Astrocyte of the cerebellum (primary cell): ENCODE measurements around the gene UBE2U.

Source experiments
- DNase-seq: peaks from one replicate; pipeline ENCODE4 v3.0.0-alpha.2; 2011; ENCODE audit warnings: low read depth
- H3K4me3 ChIP-seq: 2 replicates; pipeline ENCODE4 v1.5.1; 2011; ENCODE audit warnings: mild to moderate bottlenecking, low read depth, low read length, moderate library complexity
- in situ Hi-C: cut with HindIII; loops from 2 replicates; pipeline ENCODE4 v1.10.0; 2017; ENCODE audit warnings: low sequenced_read_pairs
- TF ChIP-seq, protein P1 (sequence below): IDR thresholded peaks from 2 replicates; pipeline ENCODE4 v1.5.1; 2012; ENCODE audit warnings: low read length, low read depth, moderate library complexity, mild to moderate bottlenecking; ENCODE audit errors: missing control alignments

Gene UBE2U

DNA sequence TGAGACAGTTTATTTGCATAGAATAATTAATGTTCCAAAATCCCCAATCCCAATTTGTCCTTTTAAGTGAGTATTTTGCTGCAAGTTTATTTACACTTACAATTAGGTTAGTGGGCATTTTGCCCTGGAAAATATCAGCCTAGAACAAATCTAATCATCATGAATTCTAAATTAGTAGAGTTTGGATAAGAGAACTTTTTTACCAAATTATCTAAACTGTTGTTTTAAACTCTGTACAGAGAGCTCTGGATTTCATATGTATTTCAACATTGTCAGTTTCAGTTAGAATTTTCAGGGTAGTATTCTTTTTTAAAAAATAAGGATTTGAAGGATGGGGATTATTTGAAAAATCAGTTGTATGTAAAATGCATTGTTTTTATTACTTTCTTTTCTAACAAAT lies 27.8 kb upstream of the UBE2U start:
- H3K4me3 ChIP-seq: no peak overlapping the region
- DNase-seq: no peak
- in situ Hi-C loops: no loop called here
- TF ChIP-seq, protein P1, sequence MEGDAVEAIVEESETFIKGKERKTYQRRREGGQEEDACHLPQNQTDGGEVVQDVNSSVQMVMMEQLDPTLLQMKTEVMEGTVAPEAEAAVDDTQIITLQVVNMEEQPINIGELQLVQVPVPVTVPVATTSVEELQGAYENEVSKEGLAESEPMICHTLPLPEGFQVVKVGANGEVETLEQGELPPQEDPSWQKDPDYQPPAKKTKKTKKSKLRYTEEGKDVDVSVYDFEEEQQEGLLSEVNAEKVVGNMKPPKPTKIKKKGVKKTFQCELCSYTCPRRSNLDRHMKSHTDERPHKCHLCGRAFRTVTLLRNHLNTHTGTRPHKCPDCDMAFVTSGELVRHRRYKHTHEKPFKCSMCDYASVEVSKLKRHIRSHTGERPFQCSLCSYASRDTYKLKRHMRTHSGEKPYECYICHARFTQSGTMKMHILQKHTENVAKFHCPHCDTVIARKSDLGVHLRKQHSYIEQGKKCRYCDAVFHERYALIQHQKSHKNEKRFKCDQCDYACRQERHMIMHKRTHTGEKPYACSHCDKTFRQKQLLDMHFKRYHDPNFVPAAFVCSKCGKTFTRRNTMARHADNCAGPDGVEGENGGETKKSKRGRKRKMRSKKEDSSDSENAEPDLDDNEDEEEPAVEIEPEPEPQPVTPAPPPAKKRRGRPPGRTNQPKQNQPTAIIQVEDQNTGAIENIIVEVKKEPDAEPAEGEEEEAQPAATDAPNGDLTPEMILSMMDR: no peak

DNA sequence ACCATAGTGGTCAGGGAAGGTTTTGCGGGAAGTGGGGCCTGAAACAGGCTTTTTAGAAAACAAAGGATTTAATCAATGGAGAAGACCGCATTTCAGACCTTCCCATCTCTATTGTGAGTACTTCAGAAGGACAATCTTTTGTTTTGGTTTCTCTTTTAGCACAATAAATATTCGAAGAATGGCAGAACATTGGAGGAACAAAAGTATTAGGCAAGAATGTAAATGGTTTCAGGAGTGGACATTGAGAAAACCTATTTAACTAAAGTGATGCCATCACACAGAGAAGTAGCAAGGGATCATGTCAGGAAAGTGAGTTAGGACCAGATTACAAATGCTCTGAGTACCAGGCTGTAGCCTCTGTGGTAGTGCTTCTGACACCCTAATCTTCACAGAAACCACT lies 26.8 kb upstream of the UBE2U start:
- H3K4me3 ChIP-seq: no peak overlapping the region
- no peak for DNase-seq
- TF ChIP-seq, protein P1: no peak
- in situ Hi-C loops: no loop called here

DNA sequence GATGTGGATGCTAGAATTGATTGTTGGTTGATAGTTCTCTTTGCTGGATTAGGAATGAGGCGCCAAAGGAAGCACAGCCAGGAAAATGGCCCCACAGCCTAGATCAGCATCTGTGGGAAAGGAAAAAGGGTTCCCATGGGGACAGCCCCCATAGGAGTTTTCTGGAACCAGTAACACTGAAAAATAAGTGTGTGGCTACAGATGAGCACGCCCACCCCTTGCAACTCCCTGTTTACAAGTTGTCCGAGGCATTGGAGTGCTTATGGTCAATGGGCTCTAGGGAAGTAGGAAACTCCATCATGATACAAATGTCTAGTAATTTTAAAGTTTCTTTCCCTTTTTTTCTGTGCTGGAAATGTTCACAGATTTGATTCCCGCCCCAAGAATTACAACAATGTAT lies 23.8 kb upstream of the UBE2U start:
- H3K4me3 ChIP-seq: no peak overlapping the region
- in situ Hi-C loops: no loop called here
- no peak for DNase-seq
- TF ChIP-seq, protein P1: no peak

DNA sequence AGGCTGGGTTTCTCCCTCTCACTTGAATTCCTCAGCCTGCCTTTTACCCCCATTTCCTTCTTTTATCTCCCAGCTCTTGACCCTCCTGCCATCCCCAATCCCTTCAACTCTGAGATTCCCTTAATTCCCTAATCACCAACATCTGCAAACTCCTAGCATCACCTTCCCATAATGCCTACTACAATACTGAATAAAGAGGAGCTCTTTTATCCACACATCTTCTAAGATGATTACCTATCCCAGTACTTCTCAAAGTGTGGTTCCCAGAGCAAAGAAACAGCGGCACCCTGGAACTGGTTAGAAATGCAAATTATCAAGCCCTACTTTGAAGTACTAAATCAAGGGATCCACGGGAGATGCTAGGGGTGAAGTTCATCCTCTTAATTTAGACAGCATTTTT lies 21.2 kb upstream of the UBE2U start:
- DNase-seq: no peak
- TF ChIP-seq, protein P1: no peak
- in situ Hi-C loops: no loop called here
- H3K4me3 ChIP-seq: no peak overlapping the region

DNA sequence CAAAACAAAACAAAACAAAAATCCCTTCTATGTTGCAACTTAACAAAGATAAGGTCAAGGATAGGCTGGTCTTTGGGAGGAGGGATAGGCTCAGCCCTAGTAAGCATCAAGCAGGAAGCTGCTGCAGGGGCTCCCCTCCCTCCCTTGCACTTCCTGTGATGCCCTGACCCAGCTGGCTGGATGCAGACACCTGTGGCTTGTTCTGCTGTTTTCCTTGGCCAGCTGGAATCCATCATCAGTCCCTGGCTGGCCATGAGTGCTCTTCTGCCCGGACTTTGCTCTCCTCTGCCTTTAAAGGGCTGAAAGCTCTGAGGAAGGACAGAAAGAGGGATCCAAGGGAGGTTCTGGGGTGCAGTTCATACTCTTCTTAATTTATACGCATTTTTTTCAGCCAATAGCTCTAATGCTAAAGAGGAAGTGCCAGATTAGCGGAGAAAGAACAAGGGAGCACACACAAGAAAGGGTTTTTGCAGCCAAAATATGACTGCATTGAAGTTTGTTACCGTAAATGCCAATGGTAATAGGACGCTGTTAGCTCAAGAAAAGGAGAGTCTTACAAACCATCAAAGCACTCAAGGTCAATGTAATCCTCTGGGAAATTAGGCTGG lies 19.9 kb upstream of the UBE2U start:
- H3K4me3 ChIP-seq: no peak overlapping the region
- in situ Hi-C loops: no loop called here
- TF ChIP-seq, protein P1: no peak
- DNase-seq: no peak

DNA sequence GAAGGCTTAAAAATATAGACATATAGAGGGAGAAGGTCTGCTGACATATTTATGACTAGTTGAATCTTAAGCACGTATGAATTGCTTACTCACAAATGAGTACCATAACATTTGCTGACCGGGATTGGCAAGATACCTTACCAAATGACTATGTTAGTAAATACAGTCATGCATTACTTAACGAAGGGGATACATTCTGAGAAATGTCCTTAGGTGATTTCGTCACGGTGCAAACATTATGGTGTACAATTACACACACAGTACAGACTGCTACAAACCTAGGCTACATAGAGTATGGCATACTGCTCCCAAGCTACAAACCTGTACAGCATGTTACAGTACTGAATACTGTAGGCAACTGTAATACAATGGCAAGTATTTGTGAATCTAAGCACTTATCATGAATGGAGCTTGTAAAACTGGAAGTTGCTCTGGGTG lies 19.4 kb upstream of the UBE2U start:
- TF ChIP-seq, protein P1: no peak
- no peak for DNase-seq
- in situ Hi-C loops: no loop called here
- no peak overlapping the region for H3K4me3 ChIP-seq
